ENCODE data around the gene APOA1. TPM values are rescaled to one million over a fixed set of nuclear protein-coding genes. Genes with fewer than 3 reads are reported as not detected.

The APOA1 gene
- total and polyA plus RNA-seq, 2 donors (not counting 3 experiments of a cell fraction or from before 2014, with no cell fraction given) = not detected

DNA sequence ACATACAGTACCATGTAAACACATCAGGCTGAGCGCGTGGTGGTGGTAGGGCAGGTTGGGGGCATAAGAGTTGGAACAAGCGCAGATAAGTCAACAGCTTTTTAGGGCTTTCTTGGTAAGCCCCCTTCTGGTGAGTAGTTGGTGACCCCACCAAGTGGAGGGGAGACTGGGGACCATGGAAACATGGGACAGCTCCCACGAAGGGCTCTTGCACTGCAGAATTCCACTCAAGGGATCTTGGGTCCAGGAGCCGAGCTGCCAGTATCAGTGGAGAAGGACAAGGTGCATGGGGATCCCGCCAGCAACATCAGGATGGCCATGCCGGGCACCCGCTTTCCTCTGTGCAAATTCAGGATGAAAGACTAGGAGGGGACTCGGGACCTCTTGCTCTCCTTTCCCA lies 6.2 kb upstream of the APOA1 start:
- H3K4me1 ChIP-seq (ENCODE audit: control insufficient read depth, extremely low read depth, insufficient read depth, low read length) = no peaks in the 10 kb centered on the region
- H3K27me3 ChIP-seq (ENCODE audit: control insufficient read depth in 2 of 2, insufficient read depth in 2 of 2, low read length in 2 of 2) = no peaks in the 10 kb centered on the region
- no peak overlapping the region for H2AFZ ChIP-seq (ENCODE audit: low read depth, low read length)
- H3K36me3 ChIP-seq (ENCODE audit: control insufficient read depth in 2 of 2, extremely low read depth in 1 of 2, insufficient read depth in 2 of 2, low read length in 2 of 2) = peaks cover 0 to 16% of the 10 kb centered on the region in 2 experiments
- no TSS peak for BruUV-seq (replicated peaks)
- intact Hi-C loops (cut with micrococcal nuclease) = no loop called here
- H3K79me2 ChIP-seq (ENCODE audit: control insufficient read depth, insufficient read depth, low read length) = no peaks in the 10 kb centered on the region
- ChIA-PET CTCF (no interaction called here), POLR2A (no interaction called here)
- H3K9ac ChIP-seq (replicated peaks; ENCODE audit: extremely low read depth, insufficient read depth, low read length) = no peak overlapping the region
- dilution Hi-C loops (cut with MboI; ENCODE audit: extremely low pct_ligation_motif_present, low sequenced_read_pairs) = no loop called here
- H3K4me2 ChIP-seq (ENCODE audit: insufficient read depth, low read length) = no peak overlapping the region
- H3K9me3 ChIP-seq (replicated peaks; ENCODE audit: control insufficient read depth, insufficient read depth, low read length) = no peaks in the 10 kb centered on the region
- no peak for TF ChIP-seq FOS (IDR thresholded peaks at IDR 0.05; ENCODE audit: borderline replicate concordance, insufficient read depth, low read length)
- no peak for TF ChIP-seq POLR2AphosphoS5 (IDR thresholded peaks at IDR 0.05; ENCODE audit: insufficient read depth, low read depth, low read length)
- TF ChIP-seq JUN (IDR thresholded peaks at IDR 0.05; ENCODE audit: borderline replicate concordance, insufficient read depth, insufficient read length, low read depth) = no peak
- TF ChIP-seq MYC (IDR thresholded peaks at IDR 0.05; ENCODE audit: low read depth, low read length) = no peak
- TF ChIP-seq GATA2 (IDR thresholded peaks at IDR 0.05; ENCODE audit: insufficient read depth, insufficient read length, low read depth, low read length) = no peak
- TF ChIP-seq, protein P1, sequence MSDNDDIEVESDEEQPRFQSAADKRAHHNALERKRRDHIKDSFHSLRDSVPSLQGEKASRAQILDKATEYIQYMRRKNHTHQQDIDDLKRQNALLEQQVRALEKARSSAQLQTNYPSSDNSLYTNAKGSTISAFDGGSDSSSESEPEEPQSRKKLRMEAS (IDR thresholded peaks at IDR 0.05; ENCODE audit: insufficient read depth, insufficient read length) = no peak
- no peak for TF ChIP-seq POLR2A (IDR thresholded peaks at IDR 0.05; ENCODE audit: low read depth, low read length)
- H3K9me1 ChIP-seq (replicated peaks; ENCODE audit: control insufficient read depth, extremely low read depth, insufficient read depth, low read length) = no peaks in the 10 kb centered on the region
- no peak for FAIRE-seq
- no peak for DNase-seq (ENCODE audit: low read depth, low spot score)
- H3K4me3 ChIP-seq (replicated peaks in 1 of 3; ENCODE audit: insufficient read depth in 1 of 3, low read depth in 1 of 3, low read length in 3 of 3) = no peak overlapping the region
- H3K27ac ChIP-seq (ENCODE audit: insufficient read depth, low read depth, low read length) = no peak overlapping the region
- H4K20me1 ChIP-seq (replicated peaks; ENCODE audit: control insufficient read depth, extremely low read depth, insufficient read depth, low read length) = no peaks in the 10 kb centered on the region

DNA sequence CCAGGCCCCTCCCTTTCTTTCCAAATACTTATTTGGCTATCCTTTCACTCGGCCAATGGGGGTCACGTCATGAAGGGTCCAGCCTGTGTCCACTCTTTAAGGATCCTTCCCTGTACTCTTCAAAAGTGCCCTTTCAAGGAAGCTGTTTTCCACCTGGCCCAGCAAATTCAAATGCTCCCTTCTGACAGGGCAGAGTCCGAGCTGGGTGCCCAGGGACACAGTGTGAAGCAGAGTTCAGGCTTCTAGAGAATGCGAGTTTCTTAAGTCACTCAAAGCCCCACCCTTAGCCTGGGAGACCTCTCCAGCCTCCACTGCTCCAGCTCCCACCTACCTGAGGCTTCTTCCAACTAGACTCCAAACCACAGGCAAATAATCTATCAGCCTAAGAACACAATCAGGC lies 5.5 kb upstream of the APOA1 start:
- no peak for DNase-seq (ENCODE audit: low read depth, low spot score)
- no peak overlapping the region for H3K9ac ChIP-seq (replicated peaks; ENCODE audit: extremely low read depth, insufficient read depth, low read length)
- no peak overlapping the region for H3K4me3 ChIP-seq (replicated peaks in 1 of 3; ENCODE audit: insufficient read depth in 1 of 3, low read depth in 1 of 3, low read length in 3 of 3)
- no peaks in the 10 kb centered on the region for H3K79me2 ChIP-seq (ENCODE audit: control insufficient read depth, insufficient read depth, low read length)
- no peaks in the 10 kb centered on the region for H3K27me3 ChIP-seq (ENCODE audit: control insufficient read depth in 2 of 2, insufficient read depth in 2 of 2, low read length in 2 of 2)
- ChIA-PET POLR2A (no interaction called here), CTCF (no interaction called here)
- no peaks in the 10 kb centered on the region for H4K20me1 ChIP-seq (replicated peaks; ENCODE audit: control insufficient read depth, extremely low read depth, insufficient read depth, low read length)
- no peak overlapping the region for H3K4me2 ChIP-seq (ENCODE audit: insufficient read depth, low read length)
- peaks cover 0 to 16% of the 10 kb centered on the region in 2 experiments for H3K36me3 ChIP-seq (ENCODE audit: control insufficient read depth in 2 of 2, extremely low read depth in 1 of 2, insufficient read depth in 2 of 2, low read length in 2 of 2)
- TF ChIP-seq JUN (IDR thresholded peaks at IDR 0.05; ENCODE audit: borderline replicate concordance, insufficient read depth, insufficient read length, low read depth) (no peak), GATA2 (IDR thresholded peaks at IDR 0.05; ENCODE audit: insufficient read depth, insufficient read length, low read depth, low read length) (no peak)
- H3K9me3 ChIP-seq (replicated peaks; ENCODE audit: control insufficient read depth, insufficient read depth, low read length) = no peaks in the 10 kb centered on the region
- no peaks in the 10 kb centered on the region for H3K9me1 ChIP-seq (replicated peaks; ENCODE audit: control insufficient read depth, extremely low read depth, insufficient read depth, low read length)
- no peaks in the 10 kb centered on the region for H3K4me1 ChIP-seq (ENCODE audit: control insufficient read depth, extremely low read depth, insufficient read depth, low read length)
- no peak for FAIRE-seq
- no peak overlapping the region for H2AFZ ChIP-seq (ENCODE audit: low read depth, low read length)
- dilution Hi-C loops (cut with MboI; ENCODE audit: extremely low pct_ligation_motif_present, low sequenced_read_pairs) = no loop called here
- intact Hi-C loops (cut with micrococcal nuclease) = no loop called here
- no peak overlapping the region for H3K27ac ChIP-seq (ENCODE audit: insufficient read depth, low read depth, low read length)
- BruUV-seq (replicated peaks) = no TSS peak

Measured in endothelial cell of umbilical vein (primary cell).